OCI-LY7 (cell line): ENCODE results near the gene STIL. TPM values are rescaled to one million over a fixed set of nuclear protein-coding genes. Genes with fewer than 3 reads are reported as not detected.
"Not testable (repeated sequence)": the region's sequence is repeated elsewhere in the genome, so short reads cannot be mapped to it uniquely, and the experiment has no call there.

Experiments used
- BruUV-seq: library from RNA; stranded (reverse); fragments of 400-500 nt; replicated peaks from 2 replicates; lab custom pipeline; 2021; lab: Mats Ljungman, UMichigan
- CTCF ChIA-PET: fragments of 300-600 bp; sonication (Branson Sonifier 250); formaldehyde crosslinking; loops from one replicate; lab custom pipeline; 2022; ENCODE audit warnings: antibody characterized with exemption; ENCODE audit not compliant: unreplicated experiment; lab: Charles Lee
- POLR2A ChIA-PET: fragments of 300-600 bp; sonication (Branson Sonifier 250); formaldehyde crosslinking; loops from one replicate; lab custom pipeline; 2022; ENCODE audit warnings: antibody characterized with exemption; lab: Charles Lee
- DNase-seq: peaks from one replicate; pipeline ENCODE4 v3.0.0-alpha.2; 2015; ENCODE audit warnings: low spot score
- H2AFZ ChIP-seq: fragments of 200-600 bp; sonication (generic), shearing (Covaris generic); 2 replicates; pipeline ENCODE4 v1.6.1; 2014; ENCODE audit warnings: mild to moderate bottlenecking, antibody characterized with exemption, low read length, moderate library complexity
- H3K27ac ChIP-seq: fragments of 200-600 bp; sonication (generic); 2 replicates; pipeline ENCODE4 v1.5.1; 2014; ENCODE audit warnings: mixed run types, low read depth, mild to moderate bottlenecking, moderate library complexity, low read length, inconsistent platforms; ENCODE audit not compliant: poor library complexity, severe bottlenecking
- H3K36me3 ChIP-seq: fragments of 200-600 bp; sonication (generic); 2 replicates; pipeline ENCODE4 v1.6.1; 2014; ENCODE audit warnings: mild to moderate bottlenecking, antibody characterized with exemption, low read length, moderate library complexity, mixed read lengths; ENCODE audit not compliant: insufficient read depth
- H3K4me1 ChIP-seq: fragments of 200-600 bp; sonication (generic); 2 replicates; pipeline ENCODE4 v1.5.1; 2014; ENCODE audit warnings: mild to moderate bottlenecking, low read length; ENCODE audit not compliant: insufficient read depth, poor library complexity, severe bottlenecking
- H3K4me2 ChIP-seq: fragments of 200-600 bp; sonication (generic); 2 replicates; pipeline ENCODE4 v1.6.1; 2014; ENCODE audit warnings: mild to moderate bottlenecking, low read length
- H3K4me3 ChIP-seq: fragments of 200-600 bp; sonication (generic); 2 replicates; pipeline ENCODE4 v1.5.1; 2014; ENCODE audit warnings: mild to moderate bottlenecking, low read depth, low read length; ENCODE audit not compliant: poor library complexity, severe bottlenecking
- H3K79me2 ChIP-seq: fragments of 200-600 bp; sonication (generic); 2 replicates; pipeline ENCODE4 v1.6.1; 2016; ENCODE audit warnings: low read depth, mild to moderate bottlenecking, low read length, moderate library complexity, mixed read lengths; ENCODE audit not compliant: insufficient read depth
- H3K9me2 ChIP-seq: fragments of 200-600 bp; sonication (generic); 2 replicates; pipeline ENCODE4 v1.6.1; 2016; ENCODE audit warnings: mild to moderate bottlenecking, low read length, mixed read lengths; ENCODE audit not compliant: insufficient read depth
- H3K9me3 ChIP-seq: fragments of 200-600 bp; sonication (generic); 2 replicates; pipeline ENCODE4 v1.6.1; 2014; ENCODE audit warnings: mild to moderate bottlenecking, mixed run types, low read length, mixed read lengths
- H4K20me1 ChIP-seq: fragments of 200-600 bp; sonication (generic); 2 replicates; pipeline ENCODE4 v1.6.1; 2014; ENCODE audit warnings: mild to moderate bottlenecking, antibody characterized with exemption, low read length, moderate library complexity, mixed read lengths; ENCODE audit not compliant: insufficient read depth
- EZH2phosphoT487 ChIP-seq: fragments of 200-600 bp; sonication (generic); IDR thresholded peaks from 2 replicates; pipeline ENCODE4 v1.6.1; 2018; ENCODE audit warnings: low read depth, borderline replicate concordance, mild to moderate bottlenecking, mixed run types, antibody characterized with exemption, low read length, moderate library complexity, mixed read lengths
- intact Hi-C: fragments of 100-400 bp; cut with micrococcal nuclease; formaldehyde crosslinking; loops from one replicate; pipeline ENCODE4 v1.10.0; 2022; ENCODE audit not compliant: unreplicated experiment
- total RNA-seq, 2 experiments: library from RNA; depleted of rRNA in 1 of 2; stranded (reverse); fragments of >200 nt in 1 of 2; shearing (Covaris generic) in 1 of 2; gene quantifications; 2 replicates each; pipeline ENCODE4 v1.2.3, GENCODE V29; 2014 to 2022
- TF ChIP-seq, protein P1 (sequence below): fragments of 200-600 bp; sonication (generic); conservative IDR thresholded peaks from 2 replicates; pipeline ENCODE4 v1.5.1; 2014; ENCODE audit warnings: mild to moderate bottlenecking, antibody characterized with exemption, low read length, moderate library complexity, mixed read lengths

Gene STIL
- total RNA-seq, 2 experiments from 2014 or later = 46.6 to 60.0 TPM

DNA sequence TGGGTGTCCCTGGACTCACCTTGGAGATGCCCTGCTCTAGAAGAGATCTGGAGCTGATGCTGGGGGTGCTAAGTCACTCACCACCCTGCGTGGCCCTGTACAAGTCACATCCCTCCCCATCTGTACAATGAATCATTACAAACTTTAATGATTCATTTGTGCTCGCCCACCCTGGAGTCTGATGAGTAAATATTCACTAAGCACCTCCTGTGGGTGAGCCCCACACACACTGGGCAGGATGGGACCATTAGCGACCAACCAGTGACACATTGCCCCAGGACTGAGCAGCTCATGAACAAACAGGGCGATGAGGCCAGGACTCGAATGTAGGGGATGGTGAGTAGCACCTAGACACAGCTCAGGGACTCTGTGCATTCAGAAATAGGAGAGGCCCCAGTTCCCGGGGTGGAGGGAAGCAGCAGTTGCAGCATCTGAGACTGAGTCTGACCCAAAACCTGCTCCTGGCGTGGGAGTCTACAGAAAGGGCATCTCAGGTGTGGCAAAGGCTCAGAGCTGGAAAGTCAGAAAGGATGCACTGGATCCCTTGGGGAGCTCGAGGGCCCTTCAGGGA is 106.1 kb downstream of the STIL start:
- no TSS peak for BruUV-seq
- TF ChIP-seq, protein P1, sequence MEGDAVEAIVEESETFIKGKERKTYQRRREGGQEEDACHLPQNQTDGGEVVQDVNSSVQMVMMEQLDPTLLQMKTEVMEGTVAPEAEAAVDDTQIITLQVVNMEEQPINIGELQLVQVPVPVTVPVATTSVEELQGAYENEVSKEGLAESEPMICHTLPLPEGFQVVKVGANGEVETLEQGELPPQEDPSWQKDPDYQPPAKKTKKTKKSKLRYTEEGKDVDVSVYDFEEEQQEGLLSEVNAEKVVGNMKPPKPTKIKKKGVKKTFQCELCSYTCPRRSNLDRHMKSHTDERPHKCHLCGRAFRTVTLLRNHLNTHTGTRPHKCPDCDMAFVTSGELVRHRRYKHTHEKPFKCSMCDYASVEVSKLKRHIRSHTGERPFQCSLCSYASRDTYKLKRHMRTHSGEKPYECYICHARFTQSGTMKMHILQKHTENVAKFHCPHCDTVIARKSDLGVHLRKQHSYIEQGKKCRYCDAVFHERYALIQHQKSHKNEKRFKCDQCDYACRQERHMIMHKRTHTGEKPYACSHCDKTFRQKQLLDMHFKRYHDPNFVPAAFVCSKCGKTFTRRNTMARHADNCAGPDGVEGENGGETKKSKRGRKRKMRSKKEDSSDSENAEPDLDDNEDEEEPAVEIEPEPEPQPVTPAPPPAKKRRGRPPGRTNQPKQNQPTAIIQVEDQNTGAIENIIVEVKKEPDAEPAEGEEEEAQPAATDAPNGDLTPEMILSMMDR = no peak
- TF ChIP-seq EZH2phosphoT487 = no peak
- Histone ChIP-seq H3K9me2 (no peaks in the 10 kb centered on the region), H2AFZ (no peak overlapping the region), H3K79me2 (no peaks in the 10 kb centered on the region), H3K27ac (no peak overlapping the region), H3K4me2 (no peak overlapping the region), H3K9me3 (0 out of 2 replicates have a peak, but pooled peaks cover 5% of the 10 kb centered on the region), H3K4me3 (no peak overlapping the region), H3K36me3 (no peaks in the 10 kb centered on the region), H4K20me1 (no peaks in the 10 kb centered on the region), H3K4me1 (no peaks in the 10 kb centered on the region)
- intact Hi-C loops = no loop called here
- DNase-seq = no peak
- POLR2A ChIA-PET = no interaction called here
- CTCF ChIA-PET = no interaction called here

DNA sequence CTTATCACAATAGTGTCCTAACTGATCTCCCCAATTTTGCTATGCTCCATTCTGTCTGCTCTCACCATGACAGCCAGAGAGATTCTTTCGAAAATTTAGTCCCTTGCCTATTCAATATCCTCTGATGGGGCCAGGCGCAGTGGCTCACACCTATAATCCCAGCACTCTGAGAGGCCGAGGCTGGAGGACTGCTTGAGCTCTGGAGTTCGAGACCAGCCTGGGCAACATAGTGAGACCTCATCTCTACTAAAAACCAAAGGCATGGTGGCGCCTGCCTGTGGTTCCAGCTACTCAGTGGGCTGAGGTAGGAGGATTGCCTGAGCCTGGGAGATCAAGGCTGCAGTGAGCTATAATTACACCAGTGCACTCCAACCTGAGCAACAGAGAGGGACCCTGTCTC is 108.0 kb downstream of the STIL start:
- intact Hi-C loops = no loop called here
- DNase-seq = no peak
- BruUV-seq = no TSS peak
- CTCF ChIA-PET = no interaction called here
- Histone ChIP-seq H3K4me2 (no peak overlapping the region), H2AFZ (no peak overlapping the region), H3K27ac (no peak overlapping the region), H3K36me3 (no peaks in the 10 kb centered on the region), H3K9me3 (0 out of 2 replicates have a peak, but pooled peaks cover 7% of the 10 kb centered on the region), H3K9me2 (no peaks in the 10 kb centered on the region), H3K4me3 (no peak overlapping the region), H4K20me1 (no peaks in the 10 kb centered on the region), H3K4me1 (no peaks in the 10 kb centered on the region), H3K79me2 (no peaks in the 10 kb centered on the region)
- POLR2A ChIA-PET = no interaction called here
- TF ChIP-seq, protein P1 = no peak
- no peak for TF ChIP-seq EZH2phosphoT487

DNA sequence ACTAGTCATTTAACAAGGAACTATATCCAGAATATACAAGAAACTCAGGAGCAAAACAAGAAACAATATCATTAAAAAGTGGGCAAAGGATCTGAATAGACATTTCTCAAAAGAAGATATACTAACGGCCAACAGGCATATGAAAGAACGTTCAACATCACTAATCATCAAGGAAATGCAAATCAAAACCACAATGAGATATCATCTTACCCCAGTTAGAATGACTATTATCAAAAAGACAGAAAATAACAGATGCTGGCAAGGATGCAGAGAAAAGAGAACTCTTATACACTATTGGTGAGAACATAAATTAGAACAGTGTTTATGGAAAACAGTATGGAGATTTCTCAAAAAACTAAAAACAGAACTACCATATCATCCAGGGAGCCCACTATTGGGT is 110.4 kb downstream of the STIL start:
- H2AFZ ChIP-seq, H3K27ac ChIP-seq, H3K9me3 ChIP-seq, BruUV-seq, H3K4me3 ChIP-seq, CTCF ChIA-PET, H3K36me3 ChIP-seq, H3K4me1 ChIP-seq, H3K4me2 ChIP-seq, POLR2A ChIA-PET, H3K79me2 ChIP-seq, DNase-seq, intact Hi-C loops, H4K20me1 ChIP-seq, H3K9me2 ChIP-seq: not testable (repeated sequence)
